ENCODE data around the gene GALNT12. TPM values are rescaled to one million over a fixed set of nuclear protein-coding genes. Genes with fewer than 3 reads are reported as not detected.

GALNT12 gene
- total RNA-seq, 1 donor from 2014 or later, result 4.0 TPM

- intact Hi-C loops (cut with micrococcal nuclease), result no loop called here
Measured at GRCh38 chr9:98781588-98782383, 25.7 kb upstream of the GALNT12 start.

GRCh38 chr9:98783518-98784226 is 23.8 kb upstream of the GALNT12 start:
- intact Hi-C loops (cut with micrococcal nuclease), result no loop called here

DNA sequence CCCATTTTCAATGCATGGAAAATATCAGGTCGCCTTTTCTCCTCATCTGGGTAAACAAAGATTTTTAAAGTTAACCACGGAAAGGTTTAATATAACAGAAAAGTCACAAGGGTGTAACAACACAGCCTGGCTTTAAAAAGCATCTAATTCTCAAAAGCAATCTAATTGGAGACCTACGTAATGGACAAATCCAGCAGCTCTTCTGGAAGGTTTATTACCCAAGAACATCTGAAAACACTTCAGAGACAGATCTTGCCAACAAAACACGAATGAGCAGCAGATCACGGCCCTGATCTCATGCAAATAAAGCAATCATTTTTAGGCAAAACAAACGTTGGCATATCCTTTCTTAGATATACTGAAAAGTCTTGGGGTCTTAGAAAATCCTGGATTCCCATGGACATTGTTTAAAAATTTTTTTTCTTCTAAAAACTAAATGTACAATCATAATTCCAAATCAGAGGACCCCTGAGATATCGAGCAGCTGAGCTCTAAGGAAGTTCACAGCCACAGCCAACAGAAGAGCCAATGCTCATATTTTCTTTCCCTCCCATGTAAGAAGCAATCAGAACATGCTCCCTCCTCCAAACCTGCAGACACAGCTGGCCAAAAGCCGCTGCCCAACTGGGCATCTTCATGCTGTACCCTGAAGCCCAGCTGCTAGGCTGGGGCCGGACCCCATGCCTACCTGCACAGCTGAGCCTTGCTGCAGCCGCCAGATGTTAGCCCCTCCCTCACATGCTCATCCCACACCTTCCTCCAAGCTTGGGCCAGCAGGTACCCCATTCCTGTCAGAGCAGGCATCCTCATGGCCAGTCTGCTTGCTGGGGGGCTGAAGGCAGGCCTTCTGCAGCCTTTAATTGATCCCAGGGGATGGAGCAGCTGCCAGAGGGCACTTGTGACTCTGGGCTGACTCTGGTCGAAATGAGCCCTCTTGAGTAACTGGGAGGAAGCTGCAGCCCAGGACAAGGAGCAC is 22.4 kb upstream of the GALNT12 start:
- intact Hi-C loops (cut with micrococcal nuclease), result no loop called here

DNA sequence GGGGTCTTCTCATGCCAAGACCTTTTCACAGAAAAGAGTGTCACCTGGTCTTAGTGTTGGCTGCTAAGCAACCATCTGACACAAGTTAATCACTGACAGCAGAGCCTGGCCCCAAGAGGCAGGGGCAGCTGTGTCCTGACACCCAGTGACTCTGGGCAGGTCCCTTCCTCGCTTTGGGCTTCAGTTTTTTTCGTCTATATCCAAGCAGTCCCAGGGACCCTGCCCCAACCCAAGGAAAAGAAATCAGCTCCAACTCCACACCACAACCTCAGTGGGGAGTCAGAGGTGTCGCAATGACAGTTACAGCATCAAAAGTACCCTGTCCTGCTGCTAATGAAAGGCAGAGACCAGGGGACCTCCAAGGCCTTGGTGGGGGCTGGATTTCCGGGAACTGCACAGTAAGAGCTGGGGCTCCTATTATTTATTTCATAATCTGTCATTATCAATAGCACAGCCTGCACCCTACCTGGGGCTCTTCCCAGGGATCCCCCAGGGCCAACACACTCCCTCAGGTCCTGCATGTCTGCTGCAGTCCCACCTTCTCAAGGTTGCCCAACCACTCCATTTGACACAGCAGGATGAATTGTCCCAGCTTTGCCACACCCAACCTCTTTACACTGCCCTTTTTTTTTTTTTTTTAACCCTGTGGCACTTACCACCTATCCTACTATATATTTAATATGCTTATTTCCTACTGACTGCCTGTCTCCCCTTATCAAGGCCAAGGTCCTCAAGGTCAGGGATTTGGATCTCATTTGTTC is 20.5 kb upstream of the GALNT12 start:
- intact Hi-C loops (cut with micrococcal nuclease), result no loop called here

GRCh38 chr9:98787766-98788335 is 19.6 kb upstream of the GALNT12 start:
- intact Hi-C loops (cut with micrococcal nuclease), result no loop called here

GRCh38 chr9:98789483-98790133 is 17.9 kb upstream of the GALNT12 start:
- intact Hi-C loops (cut with micrococcal nuclease), result loop anchor here (5.0 to 10.0 kb wide), 2 partner anchors 252 to 865 kb away; partner anchors contain the start of gene TRMO

DNA sequence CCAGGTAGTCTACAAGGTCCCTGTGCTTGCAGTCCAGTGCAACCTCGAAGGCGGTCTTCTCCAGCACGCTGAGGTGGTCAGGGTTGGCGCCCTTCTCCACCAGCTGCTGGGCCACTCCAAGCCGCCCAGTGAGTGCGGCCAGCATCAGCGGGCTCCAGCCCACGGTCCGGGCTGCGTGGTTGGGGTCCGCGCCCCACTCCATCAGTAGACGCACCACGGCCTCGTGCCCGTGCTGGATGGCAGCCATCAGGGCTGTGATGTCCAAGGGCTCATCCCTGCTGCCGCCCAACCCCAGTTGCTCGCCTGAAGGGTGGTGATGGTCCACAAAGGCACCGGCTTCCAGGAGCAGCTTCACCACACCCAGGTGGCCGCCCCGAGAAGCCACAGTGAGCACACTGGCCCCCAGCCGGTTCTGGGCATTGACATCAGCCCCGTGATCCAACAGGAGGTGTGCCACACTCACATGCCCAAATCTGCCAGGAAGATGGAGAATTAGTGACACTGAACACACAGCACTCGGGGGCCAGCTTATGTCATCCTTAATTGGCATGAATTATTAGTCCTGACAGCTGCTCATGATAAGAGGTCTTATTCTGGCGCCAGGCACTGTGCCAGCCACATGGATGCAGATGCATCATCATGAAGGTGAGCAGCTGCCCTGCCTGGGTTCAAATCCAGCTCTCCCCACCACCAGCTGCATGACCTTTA is 17.2 kb upstream of the GALNT12 start:
- intact Hi-C loops (cut with micrococcal nuclease), result loop anchor here (5.0 to 10.0 kb wide), 2 partner anchors 253 to 865 kb away; partner anchors contain the start of gene TRMO

GRCh38 chr9:98790842-98791607 is 16.4 kb upstream of the GALNT12 start:
- intact Hi-C loops (cut with micrococcal nuclease), result loop anchor here (1.0 to 10.0 kb wide), 3 partner anchors 254 to 866 kb away; partner anchors contain the start of gene TRMO

DNA sequence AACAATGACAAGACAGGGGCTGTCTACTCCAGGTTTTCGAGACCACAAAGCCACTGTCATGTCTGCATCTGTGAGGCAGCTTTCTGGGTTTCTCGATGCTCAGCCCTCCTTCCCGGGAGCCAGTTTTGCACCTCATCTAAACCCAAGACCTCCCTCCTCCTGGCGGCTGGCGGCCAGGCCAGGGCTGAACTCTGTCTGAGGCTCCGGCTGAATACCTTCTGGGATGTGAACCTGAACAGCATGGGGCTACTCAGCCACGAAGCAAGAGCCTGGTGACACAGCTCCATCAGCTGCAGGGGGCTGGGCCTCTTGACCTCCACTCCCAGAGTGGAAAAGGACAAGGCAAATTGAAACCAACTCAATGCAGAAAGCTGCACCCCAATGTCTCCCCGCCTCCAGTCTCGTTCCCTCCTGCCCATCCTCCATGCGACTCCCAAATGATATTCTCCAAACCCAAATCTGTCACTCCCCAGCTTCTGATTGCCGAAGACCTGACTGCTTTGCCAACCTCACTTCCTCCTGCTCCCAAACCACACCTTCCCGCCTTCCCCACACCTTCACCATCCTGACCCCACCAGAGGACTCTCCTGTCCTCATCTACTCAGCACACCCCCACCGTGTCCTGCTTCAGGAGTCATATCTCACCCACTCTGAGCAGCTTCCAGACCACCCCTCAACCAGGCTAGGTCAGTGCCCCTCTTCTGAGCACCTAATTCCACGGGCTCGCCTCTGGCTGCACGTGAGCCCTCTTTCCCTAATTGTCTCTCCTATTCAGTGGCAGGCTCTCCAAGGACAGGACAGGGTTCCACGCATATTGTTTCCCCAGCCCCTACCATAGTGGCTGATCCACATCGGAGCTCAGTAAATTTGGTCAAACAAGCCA is 15.6 kb upstream of the GALNT12 start:
- intact Hi-C loops (cut with micrococcal nuclease), result loop anchor here (1.0 to 10.0 kb wide), 3 partner anchors 255 to 867 kb away; partner anchors contain the start of gene TRMO

DNA sequence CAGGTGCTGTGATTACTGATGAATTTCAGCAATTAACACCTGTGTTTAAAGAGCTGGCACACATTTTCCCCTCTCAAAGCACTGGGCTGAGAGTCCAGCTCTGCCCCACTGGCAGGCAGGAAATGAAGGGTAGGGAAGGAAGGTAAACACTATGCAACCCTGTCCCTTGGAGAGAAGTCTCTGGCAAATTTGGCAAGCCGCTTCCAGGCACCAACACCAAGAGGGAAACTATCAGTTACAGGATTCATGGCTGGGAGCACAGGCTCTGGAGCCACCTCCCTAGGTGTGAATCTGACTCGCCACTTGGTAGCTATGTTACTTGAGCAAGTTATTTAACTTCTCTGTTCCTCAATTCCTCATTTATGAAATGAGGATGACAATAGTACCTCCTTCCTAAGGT is 14.4 kb upstream of the GALNT12 start:
- intact Hi-C loops (cut with micrococcal nuclease), result loop anchor here (5.0 to 10.0 kb wide), 2 partner anchors 256 to 868 kb away; partner anchors contain the start of gene TRMO

GRCh38 chr9:98794802-98795201 is 12.7 kb upstream of the GALNT12 start:
- intact Hi-C loops (cut with micrococcal nuclease), result loop anchor here (5.0 to 10.0 kb wide), 2 partner anchors 258 to 870 kb away; partner anchors contain the start of gene TRMO

GRCh38 chr9:98795295-98795955 is 12.0 kb upstream of the GALNT12 start:
- intact Hi-C loops (cut with micrococcal nuclease), result loop anchor here (10.0 kb wide), 1 partner anchor 871 kb away; the partner anchor contains the start of gene TRMO

GRCh38 chr9:98795970-98796363 is 11.5 kb upstream of the GALNT12 start:
- intact Hi-C loops (cut with micrococcal nuclease), result loop anchor here (1.0 to 10.0 kb wide), 2 partner anchors 12 to 871 kb away; partner anchors contain the start of gene TRMO

GRCh38 chr9:98796364-98797101 is 10.9 kb upstream of the GALNT12 start, which contains the start of gene ANKS6:
Gene ANKS6 (minus strand): TSS chr9:98796555. CDS start chr9:98796491, 64 bp downstream.
- intact Hi-C loops (cut with micrococcal nuclease), result loop anchor here (1.0 to 10.0 kb wide), 2 partner anchors 12 to 872 kb away; partner anchors contain the start of gene TRMO

GRCh38 chr9:98797491-98797890 is 10.0 kb upstream of the GALNT12 start:
- intact Hi-C loops (cut with micrococcal nuclease), result loop anchor here (10.0 kb wide), 1 partner anchor 873 kb away; the partner anchor contains the start of gene TRMO
